BLaER1 (cell line): ENCODE measurements around the gene NUP214.

Source experiments
- H3K27ac ChIP-seq: shearing (Covaris generic); formaldehyde crosslinking; 2 replicates; pipeline ENCODE4 v1.8.1; 2022
- H3K27me3 ChIP-seq: shearing (Covaris generic); formaldehyde crosslinking; 2 replicates; pipeline ENCODE4 v1.8.1; 2022
- H3K36me3 ChIP-seq: shearing (Covaris generic); formaldehyde crosslinking; 2 replicates; pipeline ENCODE4 v1.8.1; 2022
- H3K4me1 ChIP-seq: shearing (Covaris generic); formaldehyde crosslinking; 2 replicates; pipeline ENCODE4 v1.8.1; 2022
- H3K4me2 ChIP-seq: shearing (Covaris generic); formaldehyde crosslinking; 2 replicates; pipeline ENCODE4 v1.8.1; 2022
- H3K4me3 ChIP-seq: shearing (Covaris generic); formaldehyde crosslinking; 2 replicates; pipeline ENCODE4 v1.8.1; 2022
- H3K9ac ChIP-seq: shearing (Covaris generic); formaldehyde crosslinking; 2 replicates; pipeline ENCODE4 v1.8.1; 2022
- H3K9me3 ChIP-seq: shearing (Covaris generic); formaldehyde crosslinking; 2 replicates; pipeline ENCODE4 v1.8.1; 2022
- H4K20me1 ChIP-seq: shearing (Covaris generic); formaldehyde crosslinking; 2 replicates; pipeline ENCODE4 v1.8.1; 2022
- Cebpa-rat ChIP-seq: shearing (Covaris generic); IDR thresholded peaks from 2 replicates; pipeline ENCODE4 v1.8.1; 2022

Gene NUP214

DNA sequence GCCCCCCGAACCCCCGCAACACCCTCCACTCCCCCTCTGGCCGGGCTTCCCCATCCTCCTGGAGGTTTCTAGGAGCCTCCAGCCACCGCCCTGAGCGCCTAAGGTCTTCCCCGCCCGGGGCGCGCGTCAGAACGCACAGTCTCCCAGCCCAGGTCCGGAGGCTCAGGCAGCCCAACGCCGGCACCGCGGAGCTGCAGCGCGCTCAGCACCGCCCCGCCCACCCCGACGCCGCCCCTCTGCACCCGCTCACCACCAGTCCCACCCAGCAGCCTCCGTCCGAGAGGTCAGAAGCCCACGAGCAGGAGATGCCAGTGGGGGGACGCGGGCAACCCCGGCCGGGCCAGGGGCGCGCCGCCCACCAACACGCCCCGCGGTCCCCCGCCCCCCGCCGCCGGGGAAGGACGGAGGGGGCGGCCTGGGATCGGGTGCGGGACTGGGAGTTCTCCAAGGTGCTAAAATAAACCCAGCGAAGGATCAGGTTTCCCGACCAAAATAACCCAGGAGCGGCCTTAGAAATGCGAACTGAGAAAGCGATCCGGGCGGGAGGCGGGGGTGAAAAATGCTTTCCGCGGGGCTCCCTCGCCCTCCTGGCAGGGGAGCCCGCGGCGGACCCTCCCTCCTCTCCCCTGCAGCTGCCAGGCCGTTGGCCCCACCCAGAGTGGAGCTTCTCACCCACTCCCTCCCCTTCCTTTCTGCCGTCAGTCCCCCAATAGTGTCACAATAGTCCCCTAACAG, 157.5 kb downstream of the NUP214 start:
- Histone ChIP-seq H3K27ac (no peak overlapping the region), H3K4me1 (peaks cover 16% of the 10 kb centered on the region), H3K9ac (no peak overlapping the region), H3K9me3 (no peaks in the 10 kb centered on the region), H3K4me2 (peak overlapping the region; percentile 52), H4K20me1 (no peaks in the 10 kb centered on the region; the same call in 1 of the 2 replicates), H3K27me3 (peaks cover 52% of the 10 kb centered on the region), H3K4me3 (0 out of 2 replicates have a peak overlapping the region, but pooled peaks have one; percentile 36), H3K36me3 (no peaks in the 10 kb centered on the region)
- TF ChIP-seq Cebpa-rat = no peak
